Ovary (tissue), 9 donors: ENCODE results near the gene SLC22A23. TPM values are rescaled to one million over a fixed set of nuclear protein-coding genes. Genes with fewer than 3 reads are reported as not detected.

Experiments used
- DNase-seq, 5 donors: peaks; one replicate each; pipeline ENCODE4 v3.0.0-alpha.2; 2019 to 2020
- H3K27ac ChIP-seq, 2 donors: fragments of 200-600 bp; one replicate each; pipeline versions ENCODE4 v1.5.1 to v1.8.0; 2019 to 2022
- H3K27me3 ChIP-seq: fragments of 200-600 bp; one replicate; pipeline ENCODE4 v1.8.0; 2022
- H3K36me3 ChIP-seq: fragments of 200-600 bp; sonication (generic); one replicate; pipeline ENCODE4 v1.5.1; 2019
- H3K4me1 ChIP-seq: one replicate; pipeline ENCODE4 v1.8.1; 2013; ENCODE audit warnings: mild to moderate bottlenecking, moderate library complexity; ENCODE audit not compliant: insufficient read depth
- H3K4me3 ChIP-seq: fragments of 200-600 bp; sonication (generic); one replicate; pipeline ENCODE4 v1.5.1; 2017
- H3K9me3 ChIP-seq, 2 donors: fragments of 200-600 bp in 1 of 2; sonication (generic) in 1 of 2; one replicate each; pipeline versions ENCODE4 v1.5.1 to v1.8.1; 2013 to 2019; ENCODE audit warnings: mild to moderate bottlenecking in 1 of 2, moderate library complexity in 1 of 2
- EP300 ChIP-seq: sonication (generic); formaldehyde crosslinking; IDR thresholded peaks from one replicate; pipeline ENCODE4 v1.6.1; 2017; ENCODE audit warnings: antibody characterized with exemption
- POLR2A ChIP-seq: fragments of 450-650 bp; IDR thresholded peaks from one replicate; pipeline ENCODE4 v1.6.1; 2017; ENCODE audit warnings: antibody characterized with exemption, mild to moderate bottlenecking, moderate library complexity
- WGBS, 3 donors: extraction: QIAGEN DNeasy Blood & Tissue Kit in 1 of 3; methylation state at CpG; one replicate each; pipeline versions ENCODE4 v1.1.5 to v1.1.7; 2013 to 2017; 5-methylcytosine and 5-hydroxymethylcytosine counted together
- intact Hi-C, 4 donors: fragments of 100-400 bp; cut with DNase I; formaldehyde crosslinking; loops; one replicate each; pipeline versions ENCODE4 v1.11.0 to v1.15.1; 2022 to 2023
- polyA plus RNA-seq, 2 donors: library from polyadenylated mRNA; stranded (reverse); fragments of 200-250 nt in 1 of 2; fragments of 350-450 nt in 1 of 2; fragmentation: Illumina TruSeq in 1 of 2; extraction: RNeasy Lipid Tissue Mini Kit (QIAGEN cat#74804) in 1 of 2; gene quantifications; one replicate each; pipeline ENCODE4 v1.2.3, GENCODE V29; 2013 to 2014
- total RNA-seq, 7 donors: library from RNA; depleted of rRNA in 2 of 7; stranded (reverse); fragments of >200 nt in 2 of 7; fragmentation: NEBNext Ultra II Directional in 3 of 7; extraction: Animal tissue kit (Norgen Biotek cat#: 25700) in 3 of 7; gene quantifications; one replicate each; pipeline versions ENCODE4 v1.1.0 to v1.2.4, GENCODE V29; 2016 to 2023
- TF ChIP-seq, protein P1 (sequence below), 3 donors: fragments of 450-650 bp in 2 of 3; fragments of 200-600 bp in 1 of 3; IDR thresholded peaks; one replicate each; pipeline versions ENCODE4 v1.5.1 to v1.8.0; 2016 to 2022; ENCODE audit warnings: antibody characterized with exemption in 3 of 3, mild to moderate bottlenecking in 1 of 3
- donor health status: DM: no; HTN: no; CAD: no; lungs with moderate emphysema.
- donor health status: DM: no; HTN: no; CAD: no.
- donor health status: Bipolar disorder and iron deficiency.
- donor health status: DM: yes; HTN: yes; CAD: no.
- donor health status: DM: no; HTN: no; CAD: no.
- donor health status: DM: yes; HTN: yes; CAD: no.

Gene SLC22A23
- total and polyA plus RNA-seq, 9 donors, result 2.3 to 31.0 (median 5.2) TPM

DNA sequence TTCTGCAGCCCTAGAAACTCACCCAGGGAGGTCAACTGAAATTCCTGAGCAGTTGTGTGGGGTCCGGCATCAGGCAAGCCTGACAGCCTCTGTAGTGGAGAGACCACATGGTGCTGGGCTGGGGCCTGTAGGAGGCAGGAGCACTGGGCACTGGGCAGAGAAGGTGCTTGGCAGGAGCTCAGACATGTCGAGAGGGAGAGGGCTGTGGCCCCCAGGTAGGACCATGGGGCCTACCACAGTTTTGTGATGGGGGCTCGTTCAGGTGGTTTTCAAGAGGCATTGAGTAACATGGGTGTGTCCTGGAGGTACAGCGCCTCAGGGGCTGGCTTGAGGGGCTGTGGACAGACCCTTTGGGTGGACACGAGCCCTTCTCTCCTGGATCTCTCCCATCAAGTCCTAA is 15.9 kb downstream of the SLC22A23 start:
- H3K4me1 ChIP-seq, result no peaks in the 10 kb centered on the region
- no peak overlapping the region for H3K4me3 ChIP-seq
- no peaks in the 10 kb centered on the region for H3K36me3 ChIP-seq
- no peaks in the 10 kb centered on the region for H3K27me3 ChIP-seq
- DNase-seq, result no peak
- no peaks in the 10 kb centered on the region for H3K9me3 ChIP-seq
- TF ChIP-seq, protein P1, sequence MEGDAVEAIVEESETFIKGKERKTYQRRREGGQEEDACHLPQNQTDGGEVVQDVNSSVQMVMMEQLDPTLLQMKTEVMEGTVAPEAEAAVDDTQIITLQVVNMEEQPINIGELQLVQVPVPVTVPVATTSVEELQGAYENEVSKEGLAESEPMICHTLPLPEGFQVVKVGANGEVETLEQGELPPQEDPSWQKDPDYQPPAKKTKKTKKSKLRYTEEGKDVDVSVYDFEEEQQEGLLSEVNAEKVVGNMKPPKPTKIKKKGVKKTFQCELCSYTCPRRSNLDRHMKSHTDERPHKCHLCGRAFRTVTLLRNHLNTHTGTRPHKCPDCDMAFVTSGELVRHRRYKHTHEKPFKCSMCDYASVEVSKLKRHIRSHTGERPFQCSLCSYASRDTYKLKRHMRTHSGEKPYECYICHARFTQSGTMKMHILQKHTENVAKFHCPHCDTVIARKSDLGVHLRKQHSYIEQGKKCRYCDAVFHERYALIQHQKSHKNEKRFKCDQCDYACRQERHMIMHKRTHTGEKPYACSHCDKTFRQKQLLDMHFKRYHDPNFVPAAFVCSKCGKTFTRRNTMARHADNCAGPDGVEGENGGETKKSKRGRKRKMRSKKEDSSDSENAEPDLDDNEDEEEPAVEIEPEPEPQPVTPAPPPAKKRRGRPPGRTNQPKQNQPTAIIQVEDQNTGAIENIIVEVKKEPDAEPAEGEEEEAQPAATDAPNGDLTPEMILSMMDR (IDR thresholded peaks at IDR 0.05), result no peak
- H3K27ac ChIP-seq, result no peak overlapping the region
- 92 to 98% (median 95%) methylated on average over 5 of the region's 5 CpGs for WGBS, 3 donors
- intact Hi-C loops, result no loop called here

GRCh38 chr6:3439961-3440360 is 16.9 kb downstream of the SLC22A23 start:
- Histone ChIP-seq H3K9me3 (no peaks in the 10 kb centered on the region), H3K36me3 (no peaks in the 10 kb centered on the region), H3K4me3 (no peak overlapping the region), H3K27me3 (no peaks in the 10 kb centered on the region), H3K27ac (no peak overlapping the region), H3K4me1 (no peaks in the 10 kb centered on the region)
- intact Hi-C loops, result no loop called here
- no peak for DNase-seq
- 82 to 87% (median 84%) methylated on average over 4 of the region's 4 CpGs for WGBS, 3 donors
- TF ChIP-seq EP300 (no peak), POLR2A (no peak)
- TF ChIP-seq, protein P1 (IDR thresholded peaks at IDR 0.05), result no peak

DNA sequence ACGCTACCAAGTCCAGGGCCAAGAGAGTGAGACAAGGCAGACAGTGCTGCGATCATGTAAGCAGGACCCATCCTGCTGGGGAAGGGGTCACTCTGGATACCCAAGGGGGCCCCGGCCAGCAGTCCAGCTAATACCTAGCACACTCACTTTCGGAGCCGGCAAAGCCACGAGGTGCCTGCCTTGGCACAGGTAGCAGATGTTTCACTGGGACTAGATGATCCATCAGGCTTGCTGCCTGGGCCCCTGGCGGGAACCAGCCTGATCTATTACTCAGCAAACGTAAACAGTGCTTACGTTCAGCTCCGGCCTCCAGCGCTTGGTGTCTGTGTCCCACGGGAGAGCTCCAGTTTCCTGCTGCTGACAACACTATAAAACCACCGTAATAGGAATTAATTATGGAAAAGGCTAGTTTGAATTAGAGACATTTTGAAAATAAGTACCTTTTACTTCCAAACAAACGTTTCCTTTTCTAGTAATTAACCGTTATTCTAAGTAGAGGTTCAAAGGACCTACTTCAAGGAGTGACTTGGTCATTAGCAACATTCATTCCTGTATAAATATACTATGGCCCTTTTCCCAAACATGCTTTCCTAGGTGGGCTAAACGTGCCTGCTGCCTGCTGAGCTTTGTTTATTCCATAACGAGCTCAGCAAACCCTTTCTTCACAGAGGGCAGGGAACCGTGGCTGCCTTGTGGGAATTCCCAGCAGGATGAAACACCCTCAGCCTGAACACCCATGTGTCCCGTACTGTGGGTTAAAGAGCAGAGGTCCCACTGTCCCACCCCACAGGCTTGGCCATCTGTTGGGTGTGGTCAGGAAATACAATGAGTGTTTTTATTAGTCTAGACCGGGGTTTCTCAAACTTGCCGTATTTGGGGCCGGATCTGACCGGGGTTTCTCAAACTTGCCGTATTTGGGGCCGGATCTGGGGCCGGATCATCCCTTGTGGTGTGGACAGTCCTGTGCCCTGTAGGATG is 18.4 kb downstream of the SLC22A23 start:
- Histone ChIP-seq H3K27me3 (no peaks in the 10 kb centered on the region), H3K4me1 (no peaks in the 10 kb centered on the region), H3K36me3 (no peaks in the 10 kb centered on the region), H3K9me3 (no peaks in the 10 kb centered on the region), H3K27ac (no peak overlapping the region), H3K4me3 (no peak overlapping the region)
- WGBS, 3 donors, result 68 to 72% (median 71%) methylated on average over 26 of the region's 26 CpGs
- intact Hi-C loops, result no loop called here
- no peak for DNase-seq
- TF ChIP-seq, protein P1 (IDR thresholded peaks at IDR 0.05), result no peak
- TF ChIP-seq POLR2A (no peak), EP300 (no peak)

GRCh38 chr6:3433005-3433404 is 23.8 kb downstream of the SLC22A23 start:
- TF ChIP-seq POLR2A (no peak), EP300 (no peak)
- TF ChIP-seq, protein P1 (IDR thresholded peaks at IDR 0.05), result no peak
- no peak overlapping the region for H3K27ac ChIP-seq
- intact Hi-C loops, result no loop called here

More at GRCh38 chr6:3433005-3433404, 23.8 kb downstream of the SLC22A23 start:
- WGBS, 3 donors, result 75 to 94% (median 81%) methylated on average over 4 of the region's 4 CpGs
- no peaks in the 10 kb centered on the region for H3K9me3 ChIP-seq
- no peaks in the 10 kb centered on the region for H3K4me1 ChIP-seq
- no peak overlapping the region for H3K4me3 ChIP-seq
- no peak for DNase-seq
- no peaks in the 10 kb centered on the region for H3K27me3 ChIP-seq
- no peaks in the 10 kb centered on the region for H3K36me3 ChIP-seq
